Gastroesophageal sphincter (tissue), 4 donors: Measurements from ENCODE around the gene ARSK. TPM values are rescaled to one million over a fixed set of nuclear protein-coding genes. Genes with fewer than 3 reads are reported as not detected.

ENCODE experiments used
- ATAC-seq: fragments of 150-250 bp; one replicate; pipeline ENCODE4 v1.9.1; 2016; ENCODE audit warnings: mild to moderate bottlenecking, moderate library complexity
- H3K27ac ChIP-seq, 4 donors: fragments of 200-600 bp; sonication (generic) in 3 of 4; 1 replicate in 3 of 4; 2 replicates in 1 of 4; pipeline ENCODE4 v1.5.1; 2016 to 2019
- H3K27me3 ChIP-seq: fragments of 200-600 bp; sonication (generic); one replicate; pipeline ENCODE4 v1.5.1; 2019
- H3K36me3 ChIP-seq, 2 donors: fragments of 200-600 bp; sonication (generic); one replicate each; pipeline ENCODE4 v1.5.1; 2019; ENCODE audit warnings: control low read depth in 1 of 2
- H3K4me1 ChIP-seq, 3 donors: fragments of 200-600 bp; sonication (generic); 1 replicate in 2 of 3; 2 replicates in 1 of 3; pipeline ENCODE4 v1.5.1; 2016 to 2019; ENCODE audit warnings: control low read depth in 2 of 3
- H3K4me3 ChIP-seq, 2 donors: fragments of 200-600 bp; sonication (generic); one replicate each; pipeline ENCODE4 v1.5.1; 2019; ENCODE audit warnings: mild to moderate bottlenecking in 1 of 2, moderate library complexity in 1 of 2
- H3K9me3 ChIP-seq, 3 donors: fragments of 200-600 bp; sonication (generic); one replicate each; pipeline ENCODE4 v1.5.1; 2017 to 2019; ENCODE audit warnings: control low read depth in 2 of 3
- EP300 ChIP-seq: sonication (generic); formaldehyde crosslinking; IDR thresholded peaks from one replicate; pipeline ENCODE4 v1.6.1; 2017; ENCODE audit warnings: antibody characterized with exemption, mild to moderate bottlenecking
- POLR2A ChIP-seq, 2 donors: fragments of 450-650 bp; IDR thresholded peaks; one replicate each; pipeline ENCODE4 v1.6.1; 2017; ENCODE audit warnings: antibody characterized with exemption in 2 of 2, mild to moderate bottlenecking in 2 of 2, moderate library complexity in 1 of 2
- POLR2AphosphoS5 ChIP-seq: sonication (generic); formaldehyde crosslinking; IDR thresholded peaks from one replicate; pipeline ENCODE4 v1.6.1; 2017; ENCODE audit warnings: antibody characterized with exemption
- WGBS, 2 donors: methylation state at CpG; one replicate each; pipeline ENCODE4 v1.1.5; 2018; ENCODE audit warnings: low coverage in 1 of 2; 5-methylcytosine and 5-hydroxymethylcytosine counted together
- total RNA-seq, 4 donors: library from RNA; depleted of rRNA; stranded (reverse); fragments of >200 nt; gene quantifications; one replicate each; pipeline ENCODE4 v1.1.0, GENCODE V29; 2016
- TF ChIP-seq, protein P1 (sequence below), 4 experiments: fragments of 200-600 bp in 2 of 4; fragments of 450-650 bp in 2 of 4; sonication (generic) in 1 of 4; IDR thresholded peaks; one replicate each; pipeline ENCODE4 v1.5.1; 2017 to 2019; ENCODE audit warnings: antibody characterized with exemption in 4 of 4, mild to moderate bottlenecking in 2 of 4, moderate library complexity in 2 of 4

Gene ARSK
- total RNA-seq, 4 donors from 2014 or later: 7.8 to 10.9 (median 8.6) TPM

DNA sequence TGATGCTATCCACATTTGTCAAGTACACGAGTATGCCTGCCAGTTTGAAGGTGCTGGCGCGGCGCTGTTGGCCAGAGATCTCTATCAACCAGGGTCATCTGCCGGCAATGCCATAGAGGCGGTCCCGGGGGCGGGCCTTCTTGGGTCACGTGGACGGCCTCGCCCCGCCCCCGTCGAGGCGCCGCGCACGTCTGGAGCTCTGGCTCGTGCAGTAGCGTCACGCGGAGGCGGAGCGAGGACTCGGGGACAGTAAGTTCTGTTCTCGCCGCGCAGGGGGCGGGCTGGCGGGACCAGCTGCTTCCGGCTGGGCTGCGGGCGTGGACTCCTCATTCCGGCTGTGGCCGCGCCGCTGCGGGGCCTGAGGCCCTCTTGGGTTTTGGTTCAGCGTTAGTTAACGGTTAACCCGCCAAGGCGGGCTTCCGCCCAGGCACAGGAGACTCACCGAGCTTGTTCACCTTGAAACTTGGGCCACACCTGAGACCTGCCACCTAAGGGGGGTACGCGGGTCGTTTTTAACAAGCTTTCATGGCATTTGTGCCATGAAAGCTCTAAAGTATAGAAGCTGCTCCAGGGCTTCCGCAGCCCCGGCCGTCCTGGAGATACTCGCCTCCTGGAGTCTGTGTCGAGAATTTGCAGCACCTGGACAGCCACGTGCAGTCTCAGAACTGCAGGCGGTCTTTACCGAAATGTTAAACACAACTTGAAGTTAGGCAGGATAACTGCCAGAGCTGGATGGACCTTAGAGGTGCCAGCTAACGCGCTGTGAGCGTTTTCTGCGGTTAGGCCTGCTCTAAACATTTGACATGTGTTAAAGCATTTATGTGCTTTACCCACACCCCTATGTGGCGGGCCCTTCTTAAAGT, 91.9 kb downstream of the ARSK start, which contains the start of gene RFESD:
RFESD (plus strand) TSS at position 209 of the 863 bp plus-strand sequence. CDS start 5,495 bp downstream, outside the sequence.
- no peaks in the 10 kb centered on the region for H3K27me3 ChIP-seq
- peak; percentile 99 for ATAC-seq
- peak within 1 kb of the TSS; percentile 37 to 54 for H3K4me3 ChIP-seq
- 11% methylated on average over 5 of the region's 60 CpGs; no CpG with 5 or more reads in 1 of the 2 donors for WGBS, 2 donors
- no peaks in the 10 kb centered on the region for H3K9me3 ChIP-seq
- peaks cover 6 to 23% (median 10%) of the 10 kb centered on the region in 3 donors for H3K4me1 ChIP-seq
- H3K27ac ChIP-seq: peak within 1 kb of the TSS; percentile 80 to 94 (median 89)
- TF ChIP-seq POLR2A (IDR thresholded peaks at IDR 0.05): peak; percentile 96 to 98
- peak; percentile 99 for TF ChIP-seq POLR2AphosphoS5
- TF ChIP-seq EP300: peak; percentile 97
- TF ChIP-seq, protein P1, sequence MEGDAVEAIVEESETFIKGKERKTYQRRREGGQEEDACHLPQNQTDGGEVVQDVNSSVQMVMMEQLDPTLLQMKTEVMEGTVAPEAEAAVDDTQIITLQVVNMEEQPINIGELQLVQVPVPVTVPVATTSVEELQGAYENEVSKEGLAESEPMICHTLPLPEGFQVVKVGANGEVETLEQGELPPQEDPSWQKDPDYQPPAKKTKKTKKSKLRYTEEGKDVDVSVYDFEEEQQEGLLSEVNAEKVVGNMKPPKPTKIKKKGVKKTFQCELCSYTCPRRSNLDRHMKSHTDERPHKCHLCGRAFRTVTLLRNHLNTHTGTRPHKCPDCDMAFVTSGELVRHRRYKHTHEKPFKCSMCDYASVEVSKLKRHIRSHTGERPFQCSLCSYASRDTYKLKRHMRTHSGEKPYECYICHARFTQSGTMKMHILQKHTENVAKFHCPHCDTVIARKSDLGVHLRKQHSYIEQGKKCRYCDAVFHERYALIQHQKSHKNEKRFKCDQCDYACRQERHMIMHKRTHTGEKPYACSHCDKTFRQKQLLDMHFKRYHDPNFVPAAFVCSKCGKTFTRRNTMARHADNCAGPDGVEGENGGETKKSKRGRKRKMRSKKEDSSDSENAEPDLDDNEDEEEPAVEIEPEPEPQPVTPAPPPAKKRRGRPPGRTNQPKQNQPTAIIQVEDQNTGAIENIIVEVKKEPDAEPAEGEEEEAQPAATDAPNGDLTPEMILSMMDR (IDR thresholded peaks at IDR 0.05): peak in 1 of 4 experiments; percentile 28
- no peaks in the 10 kb centered on the region for H3K36me3 ChIP-seq

DNA sequence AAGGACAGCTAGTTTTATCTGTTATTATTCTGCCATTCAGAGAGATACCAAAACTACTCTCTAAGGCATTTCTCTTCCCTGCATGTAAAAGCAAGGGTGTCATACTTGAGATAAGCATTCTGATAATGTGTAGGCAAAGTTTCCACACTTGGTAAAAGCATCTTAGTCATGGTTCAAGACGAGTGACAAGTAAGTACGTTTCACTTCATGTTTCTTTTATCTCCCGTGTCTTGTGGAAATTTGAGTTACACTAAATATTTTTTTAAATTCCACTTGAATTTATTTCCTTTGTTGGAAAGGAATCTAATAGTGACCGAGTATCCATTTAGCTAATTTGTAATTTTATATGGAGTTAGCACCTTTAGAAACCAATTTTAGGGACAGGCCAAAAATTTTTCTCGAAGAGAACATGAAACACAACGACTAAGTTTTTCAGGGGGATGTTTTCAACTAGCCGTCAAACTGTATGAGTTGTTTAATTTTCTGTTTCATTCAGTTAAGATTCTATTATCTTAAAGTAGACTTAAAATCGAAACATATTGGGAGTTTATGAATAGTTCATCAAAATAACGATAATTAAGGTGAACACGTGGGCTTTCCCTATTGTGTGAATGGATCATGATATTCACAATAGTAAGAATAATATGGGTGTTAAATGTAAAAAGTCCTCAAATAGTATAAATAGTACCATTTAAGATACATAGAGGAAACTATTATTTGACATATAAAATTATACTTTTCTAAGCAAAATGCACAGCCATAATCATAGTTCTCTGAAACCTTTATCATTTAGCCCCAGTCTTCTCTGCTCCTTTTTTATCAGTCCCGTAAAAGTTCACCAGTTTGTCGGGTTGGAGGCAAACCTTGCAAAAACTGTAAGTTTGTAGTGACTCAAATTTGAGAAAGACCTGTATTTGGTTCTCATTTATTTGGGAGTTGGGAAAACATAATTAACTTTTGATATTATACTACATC, 93.3 kb downstream of the ARSK start:
- WGBS, 2 donors: 80 to 94% methylated on average over 12 of the region's 12 CpGs
- TF ChIP-seq EP300 (no peak), POLR2A (IDR thresholded peaks at IDR 0.05) (no peak)
- TF ChIP-seq, protein P1 (IDR thresholded peaks at IDR 0.05): no peak
- ATAC-seq: no peak
- Histone ChIP-seq H3K27ac (peak overlapping the region; percentile 80 to 94 (median 89)), H3K4me1 (peaks cover 6 to 23% (median 10%) of the 10 kb centered on the region in 3 donors), H3K36me3 (peaks cover 0 to 7% of the 10 kb centered on the region in 2 donors), H3K27me3 (no peaks in the 10 kb centered on the region), H3K4me3 (no peak overlapping the region), H3K9me3 (no peaks in the 10 kb centered on the region)

DNA sequence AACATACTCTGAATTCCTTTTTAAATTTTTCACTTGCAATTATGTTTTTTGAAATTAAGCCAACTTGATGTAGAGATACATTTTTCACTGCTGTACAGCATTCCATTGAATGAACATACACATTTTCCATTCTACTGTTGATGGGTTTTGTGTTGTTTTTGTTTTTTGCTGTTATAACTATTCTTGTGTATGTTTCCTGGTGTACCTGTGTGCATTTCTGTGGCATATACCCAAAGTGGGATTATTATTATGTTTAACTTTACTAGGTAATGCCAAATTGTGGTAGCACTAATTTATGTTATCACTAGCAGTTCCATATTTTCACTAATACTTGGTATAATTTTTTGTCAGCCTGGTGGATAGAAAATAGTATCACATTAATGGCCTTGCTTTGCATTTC, 94.4 kb downstream of the ARSK start:
- H3K27me3 ChIP-seq: no peaks in the 10 kb centered on the region
- TF ChIP-seq, protein P1 (IDR thresholded peaks at IDR 0.05): peak in 2 of 4 experiments; percentile 6 to 8
- TF ChIP-seq POLR2A (IDR thresholded peaks at IDR 0.05): no peak
- H3K36me3 ChIP-seq: peaks cover 0 to 10% of the 10 kb centered on the region in 2 donors
- H3K4me1 ChIP-seq: peaks cover 6 to 19% (median 10%) of the 10 kb centered on the region in 3 donors
- H3K4me3 ChIP-seq: no peak overlapping the region
- H3K27ac ChIP-seq: no peak overlapping the region
- H3K9me3 ChIP-seq: no peaks in the 10 kb centered on the region
- no peak for ATAC-seq

DNA sequence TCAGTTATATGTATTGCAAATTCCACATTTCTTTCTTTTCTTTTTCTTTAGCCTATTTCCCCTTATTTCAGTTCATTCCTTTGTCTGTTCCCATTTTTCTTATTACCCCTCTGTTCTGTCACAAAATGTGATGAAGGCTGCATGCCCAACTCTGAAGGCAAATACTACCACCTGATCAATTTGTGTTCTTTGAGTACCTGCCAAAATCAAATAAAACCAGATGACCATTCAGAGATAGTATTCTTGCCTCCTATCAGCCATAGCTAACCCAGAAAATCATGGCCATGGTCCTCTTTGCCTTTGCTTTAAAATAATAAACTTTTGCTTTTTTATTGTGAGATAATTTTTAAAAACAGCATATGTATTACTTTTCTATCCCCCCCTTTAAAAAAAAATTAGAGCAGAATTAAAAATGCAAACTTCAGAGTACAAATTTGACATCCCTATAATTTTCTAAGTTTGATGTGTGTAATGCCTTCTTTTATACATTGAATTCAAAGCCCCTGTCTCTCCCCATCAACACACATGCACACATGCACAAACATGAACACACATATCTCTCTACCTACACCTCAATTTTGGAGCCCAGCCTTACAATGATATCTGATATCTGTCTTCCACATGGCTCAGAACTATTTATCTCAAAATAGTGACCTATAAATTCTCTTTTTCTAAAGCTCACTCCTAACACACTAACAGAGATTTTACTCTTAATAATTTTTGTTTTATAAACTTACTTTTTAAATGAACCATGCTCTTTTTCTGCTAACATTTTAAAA, 95.1 kb downstream of the ARSK start:
- Histone ChIP-seq H3K27me3 (no peaks in the 10 kb centered on the region), H3K27ac (no peak overlapping the region), H3K4me3 (no peak overlapping the region), H3K4me1 (peaks cover 6 to 15% (median 10%) of the 10 kb centered on the region in 3 donors), H3K36me3 (peaks cover 0 to 10% of the 10 kb centered on the region in 2 donors), H3K9me3 (no peaks in the 10 kb centered on the region)
- TF ChIP-seq, protein P1 (IDR thresholded peaks at IDR 0.05): no peak
- TF ChIP-seq POLR2A (IDR thresholded peaks at IDR 0.05): no peak
- TF ChIP-seq POLR2AphosphoS5: no peak
- TF ChIP-seq EP300: no peak
- ATAC-seq: no peak
